GM19397 (cell line): ENCODE results near the gene PHYH.
"Not testable (repeated sequence)": the region's sequence is repeated elsewhere in the genome, so short reads cannot be mapped to it uniquely, and the experiment has no call there.

Experiments used
- ATAC-seq: cut with Tn5 transposase; IDR thresholded peaks from one replicate; pipeline ENCODE4 v1.9.1; 2021; ENCODE audit warnings: mild to moderate bottlenecking, moderate library complexity; ENCODE audit not compliant: unreplicated experiment

PHYH gene

DNA sequence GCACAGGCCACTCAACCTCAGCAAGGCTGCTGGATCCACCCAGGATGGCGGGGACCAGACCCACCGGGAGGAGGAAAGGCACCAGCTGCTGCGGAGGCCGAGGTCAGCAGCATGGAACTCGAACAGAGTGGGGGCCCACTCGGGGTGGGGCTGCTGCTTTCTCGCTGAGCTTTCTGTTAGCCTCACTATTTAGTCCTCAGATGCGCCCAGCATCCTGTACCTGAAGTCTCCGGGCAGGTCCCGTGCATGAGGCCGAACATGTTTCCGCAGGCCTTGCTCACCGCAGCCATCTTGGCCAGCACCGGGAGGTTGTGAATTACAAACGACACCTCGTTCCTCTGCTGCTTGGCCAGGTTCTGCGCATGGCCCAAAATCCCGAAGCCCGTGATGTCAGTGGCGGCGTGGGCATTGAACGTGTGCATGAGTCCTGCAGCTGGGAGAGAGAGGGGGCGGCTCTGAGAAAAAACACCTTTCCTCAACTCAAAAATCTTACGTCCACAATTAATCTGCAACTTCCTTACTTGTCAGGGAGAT lies 22.8 kb upstream of the PHYH start:
- ATAC-seq, result no peak

- no peak for ATAC-seq
These were observed 21.7 kb upstream of the PHYH start for GRCh38 chr10:13321576-13321975.

GRCh38 chr10:13319166-13319565 lies 19.3 kb upstream of the PHYH start:
- no peak for ATAC-seq

- ATAC-seq, result no peak
These were observed 17.6 kb upstream of the PHYH start for GRCh38 chr10:13317474-13317873.

GRCh38 chr10:13316635-13317311 lies 16.9 kb upstream of the PHYH start:
- no peak for ATAC-seq

GRCh38 chr10:13315361-13315760 lies 15.5 kb upstream of the PHYH start:
- ATAC-seq, result no peak

DNA sequence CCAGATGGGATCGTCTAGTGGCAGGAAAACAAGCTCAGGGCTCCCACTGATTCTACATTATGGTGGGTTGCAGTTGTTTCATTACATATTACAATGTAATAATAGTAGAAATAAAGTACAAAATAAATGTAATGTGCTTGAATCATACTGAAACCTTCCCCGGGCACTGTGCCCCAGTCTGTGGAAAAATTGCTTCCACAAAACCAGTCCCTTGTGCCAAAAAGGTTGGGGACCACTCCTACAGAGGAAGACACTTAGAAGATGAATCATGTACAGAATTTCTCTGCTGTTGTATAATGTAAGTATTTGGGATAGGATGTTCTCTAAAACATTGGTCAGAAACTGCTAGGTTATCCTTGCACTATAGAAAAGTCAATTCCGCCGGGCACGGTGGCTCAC lies 11.3 kb upstream of the PHYH start:
- no peak for ATAC-seq

GRCh38 chr10:13310518-13311176 lies 10.8 kb upstream of the PHYH start:
- ATAC-seq, result no peak

DNA sequence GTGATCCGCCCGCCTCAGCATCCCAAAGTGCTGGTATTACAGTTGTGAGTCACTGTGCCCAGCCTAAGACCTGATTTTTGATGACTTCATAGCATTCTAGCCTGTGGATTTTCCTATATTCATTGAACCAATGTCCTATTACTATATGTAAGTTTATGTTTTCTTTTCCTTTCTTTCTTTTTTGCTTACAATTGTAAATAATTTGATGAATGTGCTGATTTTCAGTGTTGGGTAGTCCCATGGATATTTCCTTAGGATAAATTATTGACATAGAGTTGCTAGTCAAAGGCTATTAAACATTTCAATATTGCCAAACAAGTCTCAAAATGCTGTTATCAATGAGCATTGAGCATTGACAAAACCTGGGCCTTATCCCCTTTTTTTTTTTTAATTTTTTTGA lies 9.9 kb upstream of the PHYH start:
- no peak for ATAC-seq

GRCh38 chr10:13308096-13308495 lies 8.2 kb upstream of the PHYH start:
- ATAC-seq, result no peak

GRCh38 chr10:13306103-13306502 lies 6.2 kb upstream of the PHYH start:
- ATAC-seq, result no peak

DNA sequence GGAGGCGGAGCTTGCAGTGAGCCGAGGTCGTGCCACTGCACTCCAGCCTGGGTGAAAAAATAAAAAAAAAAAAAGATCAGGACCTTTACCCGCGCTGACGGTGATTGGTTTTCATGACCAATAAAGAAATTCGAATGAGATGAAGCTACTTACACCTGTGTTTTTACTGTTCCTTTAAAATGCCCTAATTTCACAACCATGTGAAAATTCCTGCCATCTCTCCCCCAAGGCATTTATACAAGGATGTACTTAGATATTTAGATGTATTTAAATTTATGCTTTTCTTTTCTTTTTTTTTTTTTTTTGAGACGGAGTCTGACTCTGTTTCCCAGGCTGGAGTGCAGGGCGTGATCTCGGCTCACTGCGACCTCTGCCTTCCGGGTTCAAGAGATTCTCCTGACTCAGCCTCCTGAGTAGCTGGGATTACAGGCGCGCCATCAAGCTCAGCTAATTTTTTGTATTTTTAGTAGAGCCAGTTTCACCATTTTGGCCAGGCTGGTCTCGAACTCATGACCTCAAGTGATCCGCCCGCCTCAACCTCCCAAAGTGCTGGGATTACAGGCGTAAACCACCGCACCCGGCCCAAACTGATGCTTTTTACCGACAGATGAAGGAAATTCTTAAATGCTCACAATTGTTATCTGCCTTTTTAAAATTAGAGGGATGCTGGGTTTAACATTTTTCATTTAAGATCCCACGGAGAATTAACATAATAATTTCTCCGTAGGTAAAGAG lies 3.1 kb upstream of the PHYH start:
- ATAC-seq, result no peak

- no peak for ATAC-seq
These were observed 972 bp downstream of the PHYH start for GRCh38 chr10:13298748-13299436.

- no peak for ATAC-seq
These were observed 3.4 kb downstream of the PHYH start for GRCh38 chr10:13296476-13296875.

DNA sequence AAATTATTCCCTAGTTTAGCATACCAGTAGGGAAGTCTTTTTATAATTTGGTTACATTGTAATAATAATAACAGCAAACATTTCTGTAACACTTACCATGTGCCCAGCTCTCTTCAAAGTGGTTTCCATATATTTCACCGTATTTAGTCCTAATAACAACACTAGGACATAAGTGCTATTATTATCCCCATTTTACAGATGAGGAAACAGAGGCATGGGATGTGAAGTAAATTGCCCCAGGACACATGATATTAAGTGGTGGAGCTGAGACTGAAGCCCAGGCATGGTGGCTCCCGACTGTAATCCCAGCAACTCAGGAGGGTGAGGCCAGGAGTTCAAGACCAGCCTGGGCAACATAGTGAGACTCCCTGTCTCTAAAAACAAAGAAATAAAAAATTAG lies 5.1 kb downstream of the PHYH start:
- ATAC-seq, result no peak

DNA sequence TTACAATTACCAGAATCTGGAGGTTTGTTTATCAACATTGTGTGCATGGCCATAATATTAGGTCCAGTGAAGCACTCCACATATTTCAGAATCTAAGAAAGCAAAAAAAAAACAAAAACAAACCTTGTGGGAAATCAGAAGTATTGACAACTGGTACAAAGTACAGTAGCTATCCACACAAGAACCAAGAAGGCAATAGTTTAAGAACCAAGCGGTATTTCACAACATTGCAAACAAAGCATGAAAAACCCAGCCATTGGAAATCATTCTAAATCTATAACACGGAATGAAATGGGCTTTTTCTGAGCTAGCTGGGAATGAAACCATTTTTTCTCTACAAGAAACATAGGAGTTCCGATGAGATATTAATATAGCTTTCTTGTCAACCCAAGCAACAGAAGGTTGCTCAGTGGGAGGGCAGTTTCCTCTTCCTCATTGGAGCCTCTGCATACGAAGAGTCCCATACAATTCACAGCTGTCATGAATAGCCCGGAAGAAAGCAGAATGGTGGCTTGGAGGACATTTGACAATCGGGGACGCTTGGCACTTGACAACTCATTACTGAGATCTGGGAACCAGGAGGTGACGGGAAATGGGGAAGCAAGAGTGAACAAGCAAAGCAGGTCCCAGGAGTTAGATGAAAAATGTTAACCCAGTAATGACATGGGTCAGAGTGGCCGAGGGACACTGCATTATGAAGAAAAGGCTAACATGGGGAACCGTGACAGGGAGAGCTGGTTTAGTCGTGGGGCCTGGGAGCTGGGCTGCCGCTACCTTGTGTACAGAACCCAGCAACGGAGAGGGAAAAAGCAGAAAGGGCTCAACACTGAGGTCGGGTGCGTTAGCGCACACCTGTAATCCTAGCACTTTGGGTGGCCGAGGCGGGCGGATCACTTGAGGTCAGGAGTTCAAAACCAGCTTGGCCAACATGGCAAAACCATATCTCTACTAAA lies 7.8 kb downstream of the PHYH start:
- no peak for ATAC-seq

DNA sequence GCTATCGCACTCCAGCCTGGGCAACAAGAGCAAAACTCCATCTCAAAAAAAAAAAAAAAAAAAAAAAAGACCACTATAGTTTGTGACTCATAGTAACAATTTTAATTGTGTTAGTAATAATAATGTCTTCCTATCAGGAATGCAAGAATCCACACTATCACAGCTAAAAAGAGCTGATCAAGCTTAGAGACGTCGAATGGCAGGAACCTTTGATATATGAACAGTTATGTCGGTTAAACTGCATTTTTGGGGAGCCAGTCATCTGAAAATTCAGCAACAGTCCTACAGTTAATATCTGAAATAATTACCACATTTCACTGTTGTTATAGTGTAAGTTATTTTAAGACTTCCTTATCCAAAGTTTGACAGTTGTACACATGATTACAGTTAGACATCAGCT lies 8.8 kb downstream of the PHYH start:
- no peak for ATAC-seq

GRCh38 chr10:13284050-13284449 lies 15.8 kb downstream of the PHYH start:
- ATAC-seq, result no peak

- not testable (repeated sequence) for ATAC-seq
These were observed 17.5 kb downstream of the PHYH start for GRCh38 chr10:13282348-13282747.

- ATAC-seq, result no peak
These were observed 23.0 kb downstream of the PHYH start for GRCh38 chr10:13276749-13277365.
